CD4-positive, alpha-beta T cell treated with Interleukin-21 for 1 hour (primary cell): ENCODE results near the gene MPDZ.

Experiments
- DNase-seq: peaks from one replicate; pipeline ENCODE4 v3.0.0-alpha.2; 2020

The MPDZ gene

GRCh38 chr9:13174906-13175639 is 104.4 kb downstream of the MPDZ start:
- no peak for DNase-seq

- no peak for DNase-seq
Measured at GRCh38 chr9:13173553-13173952, 105.9 kb downstream of the MPDZ start.

DNA sequence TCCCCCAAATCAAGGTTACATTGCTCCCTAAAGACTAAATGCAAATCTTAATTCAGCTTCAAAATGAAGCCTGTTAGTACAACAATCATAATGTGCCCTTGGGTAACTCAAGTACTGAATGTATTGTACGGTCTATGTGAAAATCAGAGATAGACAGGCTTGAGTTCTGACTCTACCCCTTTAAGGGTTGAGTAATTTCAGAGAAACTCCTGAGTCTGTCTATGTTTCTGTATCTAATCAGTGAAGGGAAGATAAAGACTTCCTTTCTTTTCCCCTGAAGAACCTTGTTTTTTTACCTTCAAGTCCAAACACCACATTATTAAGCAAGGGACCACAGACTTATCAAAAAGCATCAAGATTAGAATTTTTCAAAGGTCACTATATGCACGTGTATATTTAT is 108.2 kb downstream of the MPDZ start:
- no peak for DNase-seq

DNA sequence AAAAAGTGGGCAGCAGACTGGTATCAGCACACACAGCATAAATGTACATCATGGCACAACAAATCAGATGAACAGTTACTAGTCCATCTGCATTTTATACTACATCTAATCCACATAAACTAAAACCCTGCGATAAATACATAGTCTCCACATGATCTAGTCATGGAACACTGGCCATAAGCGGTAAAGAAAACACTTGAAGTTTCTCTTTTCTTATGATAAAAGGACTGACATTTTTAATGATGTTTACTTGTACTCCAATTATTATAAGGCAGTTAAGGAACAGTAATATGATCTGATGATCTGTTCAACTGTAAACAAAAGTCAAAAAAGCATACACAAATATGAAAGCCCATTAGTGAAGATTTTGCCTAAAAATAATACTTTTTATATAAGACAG is 112.5 kb downstream of the MPDZ start:
- no peak for DNase-seq

- DNase-seq, result no peak
Measured at GRCh38 chr9:13165956-13166355, 113.5 kb downstream of the MPDZ start.

DNA sequence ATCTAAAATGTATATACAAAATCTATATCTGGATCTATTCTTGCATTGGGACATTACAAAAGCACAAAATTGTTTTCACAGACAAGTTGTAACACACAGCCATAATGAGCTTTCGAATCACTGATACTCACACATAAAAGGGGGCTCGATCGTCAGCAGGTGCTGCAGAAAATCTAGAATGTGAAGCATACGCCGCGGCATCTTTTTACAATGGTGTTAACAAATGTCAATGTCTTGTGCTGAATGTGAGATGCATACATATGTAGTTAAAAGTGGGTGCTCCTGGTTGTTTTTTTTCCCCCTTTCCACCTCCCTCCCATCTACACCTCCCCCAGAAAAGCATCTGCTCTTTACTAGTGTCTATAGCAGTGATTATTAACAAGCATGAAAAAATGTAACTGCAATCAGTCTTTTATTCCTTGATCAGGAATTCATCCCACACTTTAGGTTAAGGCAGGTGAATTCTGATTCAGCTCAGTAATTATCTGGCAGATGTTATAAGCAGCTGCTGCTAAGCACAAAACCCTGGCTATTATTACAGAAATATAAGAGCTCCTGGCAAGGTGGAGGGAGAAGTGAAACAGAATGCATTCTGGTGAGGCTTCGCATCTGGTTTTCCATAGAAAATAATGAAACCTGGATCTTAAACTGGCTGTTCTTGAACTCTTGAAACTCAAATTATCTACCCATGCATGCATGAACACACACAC is 114.1 kb downstream of the MPDZ start:
- no peak for DNase-seq

- no peak for DNase-seq
Measured at GRCh38 chr9:13163946-13164345, 115.5 kb downstream of the MPDZ start.

GRCh38 chr9:13163287-13163686 is 116.2 kb downstream of the MPDZ start:
- DNase-seq, result no peak

DNA sequence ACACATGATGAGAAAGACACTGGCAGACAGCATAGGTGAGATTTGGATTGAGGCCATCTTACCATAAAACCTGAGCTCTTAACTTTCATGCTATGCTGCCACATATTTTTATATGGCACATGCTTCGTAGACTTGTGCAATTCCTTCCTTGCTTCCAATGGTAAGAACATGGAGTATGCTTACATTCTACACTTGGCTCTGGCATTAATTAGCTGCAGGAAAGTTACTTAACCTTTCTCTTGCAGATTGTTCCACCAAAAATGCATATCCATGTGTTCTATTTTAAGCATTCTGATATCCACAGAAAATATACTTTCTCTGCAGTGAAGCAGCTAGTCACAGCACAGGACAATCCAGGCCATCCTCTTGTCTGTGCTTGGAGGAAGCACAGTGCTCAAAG is 119.4 kb downstream of the MPDZ start:
- no peak for DNase-seq

- DNase-seq, result no peak
Measured at GRCh38 chr9:13158986-13159385, 120.5 kb downstream of the MPDZ start.

GRCh38 chr9:13151489-13151888 is 128.0 kb downstream of the MPDZ start:
- no peak for DNase-seq

DNA sequence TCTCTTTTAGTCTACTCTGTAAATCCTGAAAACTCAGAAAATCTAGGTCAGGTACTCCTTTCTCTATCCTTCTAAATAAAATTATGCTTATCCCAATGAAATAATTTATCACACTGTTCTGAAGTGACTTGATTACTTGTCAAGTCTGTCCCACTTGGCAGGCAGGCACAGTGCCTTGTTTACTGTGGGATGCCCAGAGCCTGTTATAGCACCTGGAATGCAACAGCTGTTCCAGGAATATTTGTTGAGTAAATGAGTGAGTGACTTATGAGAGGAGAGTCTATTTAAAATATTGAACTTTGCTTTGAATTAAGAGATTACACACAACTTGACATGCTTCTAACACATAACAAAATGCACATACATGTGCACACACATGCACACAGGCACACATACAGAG is 130.0 kb downstream of the MPDZ start:
- no peak for DNase-seq

DNA sequence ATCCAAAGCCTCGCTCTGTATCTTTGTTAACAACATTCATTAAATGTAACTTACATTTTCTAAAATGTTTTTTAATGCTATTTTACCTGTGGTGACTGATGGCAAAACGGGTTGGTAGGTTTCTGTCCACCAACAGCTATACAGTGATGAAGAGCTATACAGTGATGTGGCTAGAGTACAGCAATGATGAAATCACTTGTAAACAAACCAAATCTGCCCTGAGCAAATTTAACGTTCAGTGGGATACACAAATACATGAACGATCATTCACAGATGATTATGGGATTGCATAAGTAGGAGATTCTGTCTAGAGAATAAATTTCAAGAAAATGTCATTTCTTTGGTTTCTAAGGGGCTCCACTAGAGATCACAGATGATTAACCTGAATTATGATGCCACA is 132.7 kb downstream of the MPDZ start:
- DNase-seq, result no peak

- DNase-seq, result no peak
Measured at GRCh38 chr9:13145340-13145739, 134.2 kb downstream of the MPDZ start.

DNA sequence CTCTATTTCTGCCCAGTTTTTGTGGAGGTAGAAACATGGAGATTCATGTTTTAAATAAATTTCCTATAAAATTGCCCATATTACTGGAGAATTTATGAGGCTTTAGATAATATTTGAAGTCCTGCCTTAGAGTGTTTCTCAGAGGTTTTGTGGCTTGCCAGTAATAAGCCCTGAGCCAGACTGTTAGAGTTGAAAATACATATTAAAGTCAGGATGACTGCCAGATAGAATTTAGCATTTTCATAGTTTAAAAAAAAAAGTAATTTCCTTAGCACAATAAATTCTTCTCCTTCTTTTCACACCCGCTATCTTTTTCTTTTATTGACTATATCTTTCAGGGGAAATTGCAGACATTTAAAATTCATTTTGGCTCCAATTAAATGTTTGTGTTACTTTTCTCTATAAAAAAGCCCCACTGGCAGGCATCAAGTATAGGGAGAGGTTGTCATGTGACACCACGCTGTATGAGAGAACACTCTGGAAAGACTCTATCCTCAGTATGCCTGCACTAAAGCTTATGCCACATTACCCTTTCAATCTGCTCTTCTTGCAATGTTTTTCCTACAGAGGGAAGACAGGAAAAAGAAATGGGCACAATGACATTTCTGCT is 135.2 kb downstream of the MPDZ start:
- DNase-seq, result no peak

GRCh38 chr9:13143281-13143680 is 136.2 kb downstream of the MPDZ start:
- no peak for DNase-seq

DNA sequence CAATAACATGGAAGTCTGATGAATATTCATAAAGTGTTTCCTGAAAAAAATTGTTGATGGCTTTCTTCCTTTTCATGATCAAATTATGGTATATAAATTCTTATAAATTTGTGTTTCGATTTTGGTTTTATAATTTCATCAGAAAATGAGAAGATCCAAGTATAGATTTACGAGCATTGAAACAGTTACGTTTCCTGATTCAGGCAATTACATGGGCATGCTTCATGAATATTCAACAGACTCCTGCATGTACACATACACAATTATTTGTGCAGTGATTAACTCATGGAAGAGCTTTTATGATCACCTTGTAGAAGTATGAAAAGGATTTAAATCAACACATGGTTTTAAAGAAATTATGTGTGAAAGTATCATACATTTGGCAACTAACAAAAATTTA is 136.7 kb downstream of the MPDZ start:
- DNase-seq, result no peak

GRCh38 chr9:13141629-13142028 is 137.9 kb downstream of the MPDZ start:
- DNase-seq, result no peak

DNA sequence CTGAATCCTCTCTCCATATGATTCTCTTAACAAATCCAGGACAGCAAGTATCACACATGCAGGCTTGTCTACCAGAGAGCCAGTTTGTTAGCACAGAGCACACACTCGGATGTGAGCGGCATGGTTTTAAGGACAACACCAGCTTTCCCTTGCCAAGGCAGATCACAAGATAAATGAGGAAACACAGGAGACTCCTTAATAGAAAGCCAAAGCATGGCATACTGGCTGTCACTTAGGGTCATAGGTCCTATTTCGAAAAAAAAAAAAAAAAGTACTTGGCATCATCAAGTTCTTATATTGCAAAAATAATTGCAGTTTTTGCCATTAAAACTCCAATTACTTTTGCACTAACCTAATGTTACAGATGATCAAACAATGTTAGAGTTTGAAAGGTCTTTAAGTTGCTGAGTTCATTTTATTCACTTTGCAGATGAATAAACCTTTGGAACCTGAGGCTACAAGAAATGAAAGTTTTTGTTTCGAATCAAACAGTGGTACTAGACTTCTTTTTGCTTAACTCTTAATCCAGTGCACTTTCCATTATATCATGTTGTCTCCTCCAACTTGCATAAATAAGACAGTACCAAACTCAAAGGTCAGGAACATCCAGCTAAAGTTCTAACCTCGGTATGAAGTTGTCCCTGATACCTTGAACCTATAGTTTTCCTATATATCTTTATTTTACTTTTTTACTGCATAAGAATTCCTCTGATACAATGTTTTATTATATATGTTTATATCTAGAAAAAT is 138.5 kb downstream of the MPDZ start:
- no peak for DNase-seq

GRCh38 chr9:13139641-13140171 is 139.8 kb downstream of the MPDZ start:
- DNase-seq, result no peak

- no peak for DNase-seq
Measured at GRCh38 chr9:13137426-13137825, 142.1 kb downstream of the MPDZ start.

DNA sequence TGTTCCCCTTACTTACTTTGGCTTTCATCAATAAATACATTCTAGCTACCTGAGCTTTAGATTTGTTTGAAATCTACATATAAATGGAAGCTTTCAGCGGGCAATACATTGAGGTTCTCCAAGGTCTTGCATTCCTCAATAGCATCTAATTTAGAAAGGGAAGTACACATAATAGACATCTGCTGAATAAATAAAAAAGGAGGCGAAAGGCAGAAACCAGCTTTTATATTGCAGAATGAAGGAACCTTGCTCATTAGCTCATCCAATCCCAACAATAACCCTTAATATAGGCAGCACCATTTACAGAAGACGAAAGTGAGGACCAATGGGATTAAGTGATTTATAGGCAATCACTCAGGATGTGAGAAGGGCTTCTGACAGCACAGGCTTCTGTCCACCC is 147.5 kb downstream of the MPDZ start:
- DNase-seq, result no peak

GRCh38 chr9:13131416-13131815 is 148.1 kb downstream of the MPDZ start:
- DNase-seq, result no peak
